Measurements from ENCODE around the gene RBM23.

GRCh38 chr14:22852940-22853767, 65.8 kb downstream of the RBM23 start:
- TF ChIP-seq CTCF (IDR thresholded peaks at IDR 0.05) (peak; percentile 68 to 99 (median 97)), POLR2A (IDR thresholded peaks at IDR 0.05) (peak in 1 of 2 donors; percentile 39)

Measured in uterus (tissue), 2 donors.